GM12874 (cell line): Measurements from ENCODE around the gene SMPD3.

Experiments used
- TF ChIP-seq, protein P1 (sequence below): IDR thresholded peaks from 2 replicates; pipeline ENCODE4 v1.5.1; 2011; ENCODE audit warnings: low read depth, mild to moderate bottlenecking, control low read depth, low read length, moderate library complexity; ENCODE audit not compliant: insufficient read depth

SMPD3 gene

DNA sequence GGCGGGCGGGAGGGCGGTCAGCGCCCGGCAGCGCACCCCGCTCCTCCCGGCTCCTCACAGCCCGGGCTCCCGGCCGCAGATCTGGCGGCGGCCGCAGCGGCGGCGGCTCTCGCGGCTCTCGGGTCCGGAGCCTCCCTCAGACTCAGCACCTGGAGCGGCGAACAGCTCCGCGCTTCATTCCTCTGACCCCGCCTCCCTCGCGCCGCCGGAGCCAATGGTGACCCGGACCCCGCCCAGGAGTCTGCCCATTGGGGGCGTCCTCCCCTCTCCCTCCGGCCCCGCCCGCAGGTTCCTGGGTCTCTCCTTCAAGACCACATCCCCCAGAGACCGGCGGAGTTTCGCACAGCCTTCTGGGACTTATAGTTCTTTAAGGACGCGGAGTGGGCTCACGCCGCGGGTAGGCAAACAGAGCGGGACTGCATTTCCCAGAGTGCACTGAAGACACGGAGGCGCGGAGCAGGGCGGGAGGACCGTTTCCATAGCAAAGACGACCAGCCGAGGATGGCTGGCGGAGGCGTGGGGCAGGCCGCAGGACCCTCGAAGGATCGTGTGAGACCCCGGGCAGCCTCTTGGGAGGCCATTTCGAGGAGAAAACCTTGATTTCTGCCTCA is at the start of gene SMPD3:
SMPD3 (minus strand) TSS at position 149 of the 611 bp plus-strand sequence. CDS start 76,327 bp downstream, outside the sequence.
- TF ChIP-seq, protein P1, sequence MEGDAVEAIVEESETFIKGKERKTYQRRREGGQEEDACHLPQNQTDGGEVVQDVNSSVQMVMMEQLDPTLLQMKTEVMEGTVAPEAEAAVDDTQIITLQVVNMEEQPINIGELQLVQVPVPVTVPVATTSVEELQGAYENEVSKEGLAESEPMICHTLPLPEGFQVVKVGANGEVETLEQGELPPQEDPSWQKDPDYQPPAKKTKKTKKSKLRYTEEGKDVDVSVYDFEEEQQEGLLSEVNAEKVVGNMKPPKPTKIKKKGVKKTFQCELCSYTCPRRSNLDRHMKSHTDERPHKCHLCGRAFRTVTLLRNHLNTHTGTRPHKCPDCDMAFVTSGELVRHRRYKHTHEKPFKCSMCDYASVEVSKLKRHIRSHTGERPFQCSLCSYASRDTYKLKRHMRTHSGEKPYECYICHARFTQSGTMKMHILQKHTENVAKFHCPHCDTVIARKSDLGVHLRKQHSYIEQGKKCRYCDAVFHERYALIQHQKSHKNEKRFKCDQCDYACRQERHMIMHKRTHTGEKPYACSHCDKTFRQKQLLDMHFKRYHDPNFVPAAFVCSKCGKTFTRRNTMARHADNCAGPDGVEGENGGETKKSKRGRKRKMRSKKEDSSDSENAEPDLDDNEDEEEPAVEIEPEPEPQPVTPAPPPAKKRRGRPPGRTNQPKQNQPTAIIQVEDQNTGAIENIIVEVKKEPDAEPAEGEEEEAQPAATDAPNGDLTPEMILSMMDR, result no peak

DNA sequence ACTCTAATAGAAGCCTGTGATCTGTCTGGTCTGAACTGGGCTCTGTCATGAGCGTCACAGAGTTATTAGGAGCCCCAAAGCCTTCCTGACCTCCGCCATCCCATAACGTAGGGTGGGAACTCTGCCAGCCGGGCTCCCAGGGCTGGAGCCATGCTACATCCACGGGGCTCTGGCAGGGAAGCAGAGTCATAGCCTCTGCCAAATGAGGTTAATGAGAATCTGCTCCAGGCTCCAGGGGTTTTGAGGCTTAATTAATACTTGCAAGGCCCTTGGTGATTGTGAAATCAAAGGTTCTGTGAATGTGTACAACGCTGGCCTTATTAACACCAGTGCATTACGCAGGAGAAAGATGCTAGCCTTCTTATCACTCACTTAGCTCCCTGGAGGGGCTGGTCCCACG is 48.4 kb upstream of the SMPD3 start:
- TF ChIP-seq, protein P1, result no peak

DNA sequence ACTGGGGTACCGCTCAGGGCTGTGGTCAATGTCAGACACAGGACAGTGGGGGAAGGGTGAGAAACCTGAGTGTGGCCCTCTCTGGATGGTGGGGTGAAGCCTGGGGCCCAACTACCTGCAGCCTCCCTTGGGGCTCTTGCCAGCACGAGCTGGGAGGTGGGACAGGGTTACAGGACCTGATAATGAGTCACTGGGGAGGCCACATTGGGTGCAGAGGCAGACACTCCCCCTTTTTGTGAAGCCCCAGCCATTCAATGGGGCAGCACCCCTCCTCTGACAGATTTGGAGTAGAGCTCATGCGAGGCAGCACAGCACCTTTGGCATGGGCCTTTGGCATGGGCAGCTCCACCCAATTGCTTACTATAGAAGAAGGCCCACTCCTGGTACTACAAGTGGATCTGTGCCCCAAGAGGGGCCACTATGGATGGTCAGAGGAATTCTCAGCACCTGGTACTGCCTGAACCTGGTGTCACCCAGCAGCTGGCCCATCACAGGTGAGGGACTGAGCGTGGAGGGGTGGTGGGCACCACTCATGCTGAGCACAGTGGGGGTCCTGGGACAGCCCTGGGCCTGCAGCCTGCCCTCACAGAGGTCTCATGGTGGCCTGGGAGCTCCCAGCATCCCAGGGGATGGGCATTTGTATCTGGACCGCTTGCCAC is 45.2 kb upstream of the SMPD3 start:
- TF ChIP-seq, protein P1, result no peak

DNA sequence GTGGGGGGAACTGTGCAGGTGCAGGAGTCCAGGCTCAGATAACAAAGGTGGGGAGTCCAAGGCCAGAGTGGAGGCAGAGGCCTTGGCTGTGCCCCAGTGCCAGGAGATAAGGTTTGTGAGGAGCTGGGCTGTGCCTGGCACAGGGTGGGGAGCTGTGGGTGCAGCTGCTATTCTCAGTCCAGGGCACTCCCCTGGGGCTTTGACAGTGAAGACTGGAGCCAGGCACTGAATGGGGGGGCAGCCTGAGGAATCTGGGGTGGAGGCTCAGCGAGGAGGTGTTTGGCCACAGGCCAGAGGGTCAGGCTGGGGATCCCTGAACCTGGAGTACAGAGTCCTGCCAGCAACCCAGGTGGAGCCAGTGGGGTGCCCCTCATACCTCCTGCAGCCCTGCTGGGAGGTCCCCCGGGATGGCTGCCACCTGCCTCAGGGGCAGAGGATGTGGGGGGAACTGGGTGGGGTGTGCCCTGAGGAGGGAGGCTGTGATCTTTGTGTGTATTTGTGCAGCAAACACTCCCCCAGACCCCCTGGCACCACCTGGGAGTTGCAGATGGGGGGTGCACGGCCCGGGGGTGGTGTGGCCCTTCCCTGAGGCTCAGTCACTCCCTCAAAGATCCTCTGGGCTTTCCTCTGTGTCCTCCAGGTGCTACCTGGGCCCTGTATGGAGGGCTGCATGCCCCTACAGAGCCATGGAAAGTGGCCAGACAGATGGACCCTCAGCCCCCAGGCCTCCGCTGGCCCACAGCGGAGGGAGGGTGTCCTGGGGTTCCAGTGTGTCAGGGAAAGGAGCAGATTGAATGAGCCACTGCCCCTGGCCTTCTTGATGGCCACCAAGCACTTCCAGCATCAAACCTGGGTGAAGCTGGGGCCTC is 44.5 kb upstream of the SMPD3 start:
- TF ChIP-seq, protein P1, result no peak

DNA sequence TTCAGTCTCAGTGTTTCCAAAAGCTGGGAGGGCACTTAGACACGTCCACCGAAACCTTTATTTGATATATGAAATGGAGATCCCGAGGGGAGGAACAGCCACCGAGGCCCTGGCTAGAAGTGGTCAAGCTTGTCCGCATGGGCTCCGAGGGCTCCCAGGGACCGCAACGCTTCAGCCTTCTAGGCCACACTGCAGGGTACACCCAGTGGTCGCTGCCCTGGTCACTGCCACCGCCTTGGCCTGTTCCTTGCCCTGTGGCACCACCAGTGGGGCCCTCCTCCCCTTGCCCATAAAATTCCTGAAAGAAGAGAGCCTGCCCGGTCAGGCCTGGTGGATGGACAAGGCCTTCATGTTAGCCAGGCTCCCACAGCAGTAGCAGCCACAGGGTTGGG is 43.8 kb upstream of the SMPD3 start:
- TF ChIP-seq, protein P1, result no peak

DNA sequence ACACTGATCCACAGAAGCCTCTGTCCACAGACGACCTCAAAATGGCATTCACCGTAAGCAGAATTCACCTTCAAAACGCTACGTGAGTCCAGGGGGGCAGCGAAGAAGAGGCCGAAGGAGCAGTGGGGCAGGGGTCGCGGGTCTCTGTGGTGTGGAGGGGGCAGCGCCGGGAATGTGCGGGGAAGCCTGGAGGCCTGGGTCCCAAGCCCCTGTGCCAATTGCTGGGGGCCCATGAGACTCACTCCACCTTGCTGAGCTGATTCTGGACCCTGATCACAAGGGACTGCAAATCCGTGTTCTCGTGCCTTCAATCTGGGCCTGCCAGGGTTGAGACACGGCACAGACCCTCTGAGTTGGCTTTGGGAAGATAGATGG is 43.3 kb upstream of the SMPD3 start:
- TF ChIP-seq, protein P1, result no peak

DNA sequence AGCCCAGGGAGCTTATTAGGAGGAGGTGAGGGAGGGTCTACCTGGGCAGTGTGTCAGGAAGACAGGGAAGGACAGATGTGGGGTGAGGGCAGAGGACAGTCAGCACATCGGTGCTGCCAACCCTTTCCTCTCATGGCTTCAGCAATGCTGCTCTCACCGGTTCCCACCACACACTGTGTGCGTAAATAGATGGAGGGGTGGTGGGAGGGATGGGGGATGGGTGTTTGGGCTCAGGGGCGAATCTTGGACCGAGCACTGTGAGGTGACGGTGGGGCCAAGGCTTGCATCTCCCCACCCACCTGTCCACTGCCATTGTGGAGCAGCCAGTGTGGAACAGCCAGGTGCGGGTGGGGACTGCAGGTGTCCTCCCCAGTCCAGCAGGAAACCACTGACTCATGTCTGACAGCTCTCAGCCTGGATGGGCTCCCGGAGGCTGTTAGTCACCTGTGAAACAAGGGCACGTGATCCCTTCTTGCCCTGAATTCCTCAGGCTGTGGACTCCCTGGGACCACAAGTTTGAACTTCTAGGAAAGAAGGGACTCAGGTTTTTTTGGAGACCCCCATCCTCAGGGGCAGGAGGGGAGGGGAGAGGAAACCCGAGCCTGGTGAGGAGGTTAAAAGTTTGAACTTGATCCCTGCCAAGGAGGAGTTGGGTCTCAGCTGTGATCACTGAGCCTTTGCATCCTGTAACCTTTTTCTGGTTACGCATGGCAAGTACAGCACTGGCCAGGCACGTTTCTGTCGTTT is 42.7 kb upstream of the SMPD3 start:
- TF ChIP-seq, protein P1, result no peak
